PFSK-1 (cell line): ENCODE results near the gene DPP9.

ENCODE experiments used
- FOXP2 ChIP-seq: optimal IDR thresholded peaks from 2 replicates; pipeline ENCODE3; 2011; ENCODE audit warnings: borderline replicate concordance, control low read depth, inconsistent platforms; ENCODE audit not compliant: insufficient read depth; ENCODE audit errors: extremely low read length, extremely low read depth
- POLR2AphosphoS5 ChIP-seq: IDR thresholded peaks from 2 replicates; pipeline ENCODE4 v1.6.1; 2012; ENCODE audit warnings: low read depth, mild to moderate bottlenecking, control low read depth, low read length, moderate library complexity
- SIN3A ChIP-seq: IDR thresholded peaks from 2 replicates; pipeline ENCODE4 v1.6.1; 2012; ENCODE audit warnings: mild to moderate bottlenecking, low read length, moderate library complexity, borderline replicate concordance; ENCODE audit not compliant: insufficient read depth
- TAF1 ChIP-seq: IDR thresholded peaks from 2 replicates; pipeline ENCODE4 v1.6.1; 2012; ENCODE audit warnings: low read length, control low read depth, borderline replicate concordance; ENCODE audit not compliant: insufficient read depth
- TF ChIP-seq, protein P1 (sequence below), 2 experiments: IDR thresholded peaks; 2 replicates each; pipeline versions ENCODE4 v1.6.1 to v1.8.0; 2011 to 2012; ENCODE audit warnings: low read depth in 2 of 2, low read length in 2 of 2, control low read depth in 1 of 2, inconsistent platforms in 1 of 2, mild to moderate bottlenecking in 1 of 2, moderate library complexity in 1 of 2; ENCODE audit not compliant: insufficient read depth in 1 of 2

Gene DPP9

GRCh38 chr19:4703671-4704316, 19.8 kb downstream of the DPP9 start:
- TF ChIP-seq FOXP2: no peak
- no peak for TF ChIP-seq SIN3A
- TF ChIP-seq, protein P1, sequence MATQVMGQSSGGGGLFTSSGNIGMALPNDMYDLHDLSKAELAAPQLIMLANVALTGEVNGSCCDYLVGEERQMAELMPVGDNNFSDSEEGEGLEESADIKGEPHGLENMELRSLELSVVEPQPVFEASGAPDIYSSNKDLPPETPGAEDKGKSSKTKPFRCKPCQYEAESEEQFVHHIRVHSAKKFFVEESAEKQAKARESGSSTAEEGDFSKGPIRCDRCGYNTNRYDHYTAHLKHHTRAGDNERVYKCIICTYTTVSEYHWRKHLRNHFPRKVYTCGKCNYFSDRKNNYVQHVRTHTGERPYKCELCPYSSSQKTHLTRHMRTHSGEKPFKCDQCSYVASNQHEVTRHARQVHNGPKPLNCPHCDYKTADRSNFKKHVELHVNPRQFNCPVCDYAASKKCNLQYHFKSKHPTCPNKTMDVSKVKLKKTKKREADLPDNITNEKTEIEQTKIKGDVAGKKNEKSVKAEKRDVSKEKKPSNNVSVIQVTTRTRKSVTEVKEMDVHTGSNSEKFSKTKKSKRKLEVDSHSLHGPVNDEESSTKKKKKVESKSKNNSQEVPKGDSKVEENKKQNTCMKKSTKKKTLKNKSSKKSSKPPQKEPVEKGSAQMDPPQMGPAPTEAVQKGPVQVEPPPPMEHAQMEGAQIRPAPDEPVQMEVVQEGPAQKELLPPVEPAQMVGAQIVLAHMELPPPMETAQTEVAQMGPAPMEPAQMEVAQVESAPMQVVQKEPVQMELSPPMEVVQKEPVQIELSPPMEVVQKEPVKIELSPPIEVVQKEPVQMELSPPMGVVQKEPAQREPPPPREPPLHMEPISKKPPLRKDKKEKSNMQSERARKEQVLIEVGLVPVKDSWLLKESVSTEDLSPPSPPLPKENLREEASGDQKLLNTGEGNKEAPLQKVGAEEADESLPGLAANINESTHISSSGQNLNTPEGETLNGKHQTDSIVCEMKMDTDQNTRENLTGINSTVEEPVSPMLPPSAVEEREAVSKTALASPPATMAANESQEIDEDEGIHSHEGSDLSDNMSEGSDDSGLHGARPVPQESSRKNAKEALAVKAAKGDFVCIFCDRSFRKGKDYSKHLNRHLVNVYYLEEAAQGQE (IDR thresholded peaks at IDR 0.05; ENCODE audit: insufficient read depth in 1 of 2, low read depth in 2 of 2, low read length in 2 of 2): no peak
- TF ChIP-seq TAF1: no peak
- TF ChIP-seq POLR2AphosphoS5: no peak

DNA sequence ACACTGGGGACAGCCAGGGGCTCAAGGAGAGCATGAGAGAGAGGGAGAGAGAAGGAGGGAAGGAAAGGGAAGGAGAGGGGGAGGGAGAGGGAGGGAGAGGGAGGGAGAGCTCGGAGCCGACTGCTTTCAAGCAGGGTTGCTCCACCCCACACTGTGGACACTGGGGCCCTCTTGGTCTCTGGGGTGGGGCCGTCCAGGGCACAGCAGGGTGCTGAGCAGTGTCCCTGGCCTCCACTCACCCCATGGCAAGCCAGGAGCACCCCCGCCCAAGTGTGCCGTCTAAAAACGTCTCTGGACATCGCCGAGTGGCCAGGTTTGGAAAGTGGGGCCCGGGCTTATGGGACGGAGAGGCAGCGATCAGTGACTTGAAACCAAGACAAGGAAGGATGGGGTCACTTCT, 20.9 kb downstream of the DPP9 start:
- TF ChIP-seq TAF1: no peak
- TF ChIP-seq POLR2AphosphoS5: no peak

DNA sequence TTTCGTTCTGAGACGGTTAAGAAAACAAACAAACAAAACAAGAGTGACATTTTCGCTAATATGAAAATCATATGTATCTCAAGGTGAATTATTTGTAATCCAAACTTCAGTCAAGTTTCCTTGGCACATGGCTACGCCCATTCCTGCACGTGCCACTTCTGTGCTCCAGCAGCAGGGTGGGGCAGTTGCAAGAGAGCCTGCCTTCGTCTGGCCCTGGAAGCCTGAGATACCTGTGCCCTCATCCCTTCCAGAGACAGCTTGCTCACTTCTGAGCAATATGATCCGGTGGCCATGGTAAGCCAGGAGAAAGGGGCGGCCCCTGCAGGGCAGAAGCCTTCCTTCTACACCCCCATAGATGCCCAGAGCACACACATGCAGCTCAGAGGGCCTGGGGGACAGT, 22.1 kb downstream of the DPP9 start:
- no peak for TF ChIP-seq FOXP2
- TF ChIP-seq POLR2AphosphoS5: no peak
- TF ChIP-seq, protein P1 (IDR thresholded peaks at IDR 0.05; ENCODE audit: insufficient read depth in 1 of 2, low read depth in 2 of 2, low read length in 2 of 2): no peak
- TF ChIP-seq SIN3A: no peak
- TF ChIP-seq TAF1: no peak

- TF ChIP-seq SIN3A (no peak), FOXP2 (no peak), POLR2AphosphoS5 (no peak)
These were observed 23.0 kb downstream of the DPP9 start for GRCh38 chr19:4700693-4700970.

- TF ChIP-seq SIN3A (no peak), TAF1 (no peak)
- TF ChIP-seq, protein P1 (IDR thresholded peaks at IDR 0.05; ENCODE audit: insufficient read depth in 1 of 2, low read depth in 2 of 2, low read length in 2 of 2): no peak
These were observed 23.6 kb downstream of the DPP9 start for GRCh38 chr19:4699826-4700692.

GRCh38 chr19:4697304-4697703, 26.3 kb downstream of the DPP9 start:
- TF ChIP-seq POLR2AphosphoS5 (no peak), FOXP2 (no peak), TAF1 (no peak), SIN3A (no peak)
- TF ChIP-seq, protein P1 (IDR thresholded peaks at IDR 0.05; ENCODE audit: insufficient read depth in 1 of 2, low read depth in 2 of 2, low read length in 2 of 2): no peak
